Activated CD8-positive, alpha-beta memory T cell treated with anti-CD3 and anti-CD28 coated beads, Interleukin-2, amount 50 U/mL, for 4 hours (primary cell): ENCODE measurements around the gene RPL13A.

ENCODE experiments used
- DNase-seq: peaks from one replicate; pipeline ENCODE4 v3.0.0-alpha.2; 2020

Gene RPL13A

GRCh38 chr19:49486710-49487276, 615 bp upstream of the RPL13A start:
- DNase-seq = no peak

GRCh38 chr19:49488046-49488862, 846 bp downstream of the RPL13A start:
- DNase-seq = no peak

DNA sequence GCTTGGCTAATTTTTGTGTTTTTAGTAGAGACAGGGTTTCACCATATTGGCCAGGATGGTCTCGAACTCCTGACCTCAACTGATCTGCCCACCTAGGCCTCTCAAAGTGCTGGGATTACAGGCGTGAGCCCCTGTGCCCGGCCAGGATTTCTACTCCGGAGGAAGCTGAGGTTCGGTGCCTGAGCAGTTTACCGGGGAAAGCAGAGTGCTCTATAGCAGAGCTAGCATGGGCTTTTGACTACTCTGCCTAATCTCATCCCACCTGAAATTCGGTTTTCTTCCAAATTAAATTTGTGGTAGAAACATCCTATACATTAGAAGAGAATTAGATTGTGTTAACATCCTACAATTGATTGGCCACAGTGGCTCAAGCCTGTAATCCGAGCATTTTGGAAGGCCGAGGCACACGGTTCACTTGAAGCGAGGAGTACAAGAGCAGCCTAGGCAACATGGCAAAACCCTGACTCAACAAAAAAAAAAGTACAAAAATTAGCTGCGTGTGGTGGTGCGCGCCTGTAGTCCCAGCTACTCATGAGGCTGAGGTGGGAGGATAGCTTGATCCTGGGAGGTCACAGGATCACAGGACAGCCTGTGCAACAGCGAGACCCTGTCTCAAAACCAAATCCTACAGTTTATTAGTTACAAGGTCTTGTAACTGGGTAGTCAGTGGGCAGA, 1.6 kb downstream of the RPL13A start:
- no peak for DNase-seq

DNA sequence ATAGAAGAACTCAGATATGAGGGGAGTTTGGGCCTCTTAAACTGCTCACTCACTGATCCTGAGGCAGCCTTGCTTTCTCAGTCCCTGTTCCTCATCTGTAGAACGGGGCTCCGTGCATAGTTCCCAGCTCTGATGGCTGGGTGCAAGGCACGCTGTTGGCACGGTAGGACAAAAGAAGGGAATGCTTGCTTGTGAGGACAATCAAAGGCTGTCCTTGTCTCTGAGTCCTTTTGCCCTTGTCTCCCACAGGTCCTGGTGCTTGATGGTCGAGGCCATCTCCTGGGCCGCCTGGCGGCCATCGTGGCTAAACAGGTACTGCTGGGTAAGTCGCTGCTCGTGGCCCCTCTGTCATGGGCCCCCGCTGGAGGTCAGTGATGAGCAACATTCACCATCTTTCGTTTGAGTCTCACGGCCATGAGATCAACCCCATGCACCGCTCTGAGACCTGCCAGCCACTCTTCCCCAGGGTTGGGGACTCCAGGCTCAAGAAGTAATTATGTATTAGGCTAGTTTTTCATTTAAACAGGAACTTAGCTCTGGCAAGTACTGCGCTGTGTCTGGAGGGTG, 2.3 kb downstream of the RPL13A start:
- no peak for DNase-seq

- DNase-seq = no peak
Measured at GRCh38 chr19:49490287-49491029, 3.0 kb downstream of the RPL13A start.

GRCh38 chr19:49491030-49491803, 3.8 kb downstream of the RPL13A start:
- no peak for DNase-seq

- no peak for DNase-seq
Measured at GRCh38 chr19:49491804-49492572, 4.6 kb downstream of the RPL13A start.

- no peak for DNase-seq
Measured at GRCh38 chr19:49492573-49493405, 5.4 kb downstream of the RPL13A start.

GRCh38 chr19:49496574-49497008, 9.2 kb downstream of the RPL13A start:
- no peak for DNase-seq

DNA sequence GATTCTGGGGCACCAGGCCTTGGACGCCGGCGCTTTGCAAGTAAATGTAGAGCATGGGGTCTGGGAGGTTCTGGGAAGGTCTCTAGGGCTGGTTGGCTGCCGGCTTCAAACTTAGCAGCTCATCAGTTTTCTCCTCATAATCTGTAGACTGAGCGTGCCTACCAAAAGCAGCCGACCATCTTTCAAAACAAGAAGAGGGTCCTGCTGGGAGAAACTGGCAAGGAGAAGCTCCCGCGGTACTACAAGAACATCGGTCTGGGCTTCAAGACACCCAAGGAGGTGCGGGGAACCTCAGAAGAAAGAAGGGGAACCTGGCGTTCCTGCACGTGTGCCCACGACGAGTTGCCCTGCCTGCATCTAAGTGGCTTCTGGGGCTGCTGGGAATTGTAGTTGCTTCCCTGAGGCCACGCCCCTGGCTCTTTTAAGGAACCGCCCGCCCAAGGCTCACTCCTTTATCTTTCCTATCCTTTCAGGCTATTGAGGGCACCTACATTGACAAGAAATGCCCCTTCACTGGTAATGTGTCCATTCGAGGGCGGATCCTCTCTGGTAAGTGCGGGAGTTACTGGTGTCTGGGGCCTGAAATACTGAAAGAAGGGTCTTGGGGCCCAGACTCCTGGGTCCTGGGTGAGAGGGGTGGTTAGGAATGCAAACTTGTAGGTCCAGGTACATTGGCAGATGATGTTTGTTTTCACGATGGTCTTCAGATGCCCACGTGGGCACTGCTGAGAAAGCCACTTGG, 9.8 kb downstream of the RPL13A start:
- DNase-seq = peak; percentile 70

DNA sequence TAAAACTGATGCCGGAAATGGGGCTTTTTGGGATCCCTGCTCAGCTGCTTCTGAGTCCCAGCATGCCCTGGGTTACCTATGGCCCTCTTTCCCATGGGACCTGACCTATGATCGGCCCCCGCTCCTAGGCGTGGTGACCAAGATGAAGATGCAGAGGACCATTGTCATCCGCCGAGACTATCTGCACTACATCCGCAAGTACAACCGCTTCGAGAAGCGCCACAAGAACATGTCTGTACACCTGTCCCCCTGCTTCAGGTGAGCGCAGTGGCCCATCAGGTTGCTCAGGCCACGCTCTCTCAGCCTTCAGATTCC, 10.3 kb downstream of the RPL13A start:
- no peak for DNase-seq

DNA sequence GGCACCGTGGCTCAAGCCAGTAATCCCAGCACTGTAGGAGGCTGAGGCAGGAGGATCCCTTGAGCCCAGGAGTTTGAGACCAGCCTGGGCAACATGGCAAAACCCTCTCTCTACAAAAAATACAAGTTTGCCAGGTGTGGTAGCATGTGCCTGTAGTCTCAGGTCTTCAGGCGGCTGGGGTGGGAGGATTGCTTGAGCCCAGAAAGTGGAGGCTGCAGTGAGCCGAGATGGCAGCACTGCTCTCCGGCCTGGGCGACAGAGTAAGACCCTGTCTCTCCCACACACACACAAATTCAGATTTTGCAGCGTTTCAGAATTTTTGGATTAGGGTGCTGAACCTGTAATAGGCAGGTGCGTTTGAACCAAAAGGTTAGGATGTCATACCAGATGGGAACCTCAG, 11.1 kb downstream of the RPL13A start:
- no peak for DNase-seq

- DNase-seq = no peak
Measured at GRCh38 chr19:49499030-49499670, 11.7 kb downstream of the RPL13A start.

GRCh38 chr19:49502866-49503581, 15.6 kb downstream of the RPL13A start:
- no peak for DNase-seq

DNA sequence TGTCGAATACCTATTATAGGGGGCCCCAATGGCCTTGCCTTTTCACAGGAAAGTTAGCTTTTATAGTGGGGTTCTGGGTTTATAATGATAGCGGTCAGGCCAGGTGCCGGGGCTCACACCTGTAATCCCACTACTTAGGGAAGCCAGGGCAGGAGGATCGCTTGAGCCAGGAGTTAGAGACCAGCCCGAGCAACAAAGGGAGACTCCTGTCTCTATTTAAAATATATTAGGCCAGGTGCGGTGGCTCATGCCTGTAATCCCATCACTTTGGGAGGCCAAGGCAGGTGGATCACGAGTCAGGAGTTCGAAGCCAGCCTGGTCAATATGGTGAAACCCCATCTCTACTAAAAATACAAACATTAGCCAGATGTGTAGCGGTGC, 16.2 kb downstream of the RPL13A start:
- no peak for DNase-seq

DNA sequence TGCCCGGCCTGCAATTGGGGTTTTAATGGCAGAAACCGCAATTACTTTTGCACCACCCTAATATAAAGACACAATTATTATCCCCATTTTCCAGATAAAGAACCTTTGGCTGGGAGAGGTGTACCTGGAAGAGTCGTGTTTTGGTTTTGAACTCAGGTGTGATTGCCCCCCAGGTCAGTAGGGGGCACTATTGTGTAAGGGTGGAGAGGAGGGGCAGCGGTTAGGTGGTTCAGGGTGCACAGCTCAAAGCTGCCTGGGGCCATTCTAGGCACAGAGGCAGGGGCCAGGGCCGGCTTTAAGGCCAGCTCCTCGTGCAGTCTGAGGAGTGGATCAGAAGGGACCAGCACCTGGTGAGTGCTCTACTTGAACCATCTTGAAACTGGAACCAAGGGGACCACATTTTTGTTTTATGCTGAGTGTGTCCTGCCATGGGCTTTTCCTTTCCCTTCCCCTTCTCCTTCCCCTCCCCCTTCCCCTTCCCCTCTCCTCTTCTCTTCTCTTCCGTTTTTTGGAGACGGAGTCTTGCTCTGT, 19.2 kb downstream of the RPL13A start:
- peak; percentile 77 for DNase-seq

DNA sequence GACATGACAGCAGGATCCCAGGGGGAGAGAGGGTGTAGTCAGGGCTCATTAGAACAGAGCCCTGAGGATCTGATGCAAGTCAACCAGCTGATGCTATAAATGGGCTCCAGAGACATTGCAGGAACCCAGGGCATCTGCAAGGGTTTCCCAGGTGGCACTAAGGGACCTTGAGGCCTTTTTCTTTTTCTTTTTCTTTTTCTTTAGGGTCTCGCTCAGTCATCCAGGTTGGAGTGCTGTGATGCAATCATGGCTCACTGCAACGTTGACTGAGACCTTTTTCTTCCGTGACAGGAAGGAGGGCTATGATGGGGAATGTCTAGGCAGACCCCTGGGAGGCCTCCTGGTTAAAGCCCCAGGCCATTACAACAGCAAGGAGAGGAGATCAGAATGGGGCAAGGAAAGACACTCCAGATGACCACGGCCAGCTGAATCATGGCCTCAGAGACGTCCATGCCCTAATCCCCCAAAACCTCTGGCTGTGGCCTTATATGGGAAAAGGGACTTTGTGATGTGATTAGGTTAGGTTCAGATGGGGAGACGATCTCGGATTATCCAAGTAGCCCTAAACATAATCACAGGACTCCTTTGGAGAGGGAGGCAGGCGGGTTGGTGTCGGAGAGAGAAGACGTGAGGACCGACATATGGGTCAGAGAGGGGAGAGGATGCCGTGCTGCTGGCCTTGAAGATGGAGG, 20.5 kb downstream of the RPL13A start:
- DNase-seq = no peak
